Esophagus muscularis mucosa (tissue), 4 donors: ENCODE measurements around the gene CCDC122.

Source experiments
- CTCF ChIP-seq, 3 experiments: fragments of 200-600 bp in 2 of 3; fragments of 450-650 bp in 1 of 3; sonication (generic) in 2 of 3; IDR thresholded peaks; one replicate each; pipeline ENCODE4 v1.5.1; 2017 to 2019; ENCODE audit warnings: antibody characterized with exemption in 3 of 3, mild to moderate bottlenecking in 2 of 3, moderate library complexity in 1 of 3
- EP300 ChIP-seq: sonication (generic); formaldehyde crosslinking; IDR thresholded peaks from one replicate; pipeline ENCODE4 v1.6.1; 2017; ENCODE audit warnings: antibody characterized with exemption
- POLR2A ChIP-seq: fragments of 450-650 bp; IDR thresholded peaks from one replicate; pipeline ENCODE4 v1.6.1; 2017; ENCODE audit warnings: antibody characterized with exemption, moderate library complexity, mild to moderate bottlenecking, low read depth

DNA sequence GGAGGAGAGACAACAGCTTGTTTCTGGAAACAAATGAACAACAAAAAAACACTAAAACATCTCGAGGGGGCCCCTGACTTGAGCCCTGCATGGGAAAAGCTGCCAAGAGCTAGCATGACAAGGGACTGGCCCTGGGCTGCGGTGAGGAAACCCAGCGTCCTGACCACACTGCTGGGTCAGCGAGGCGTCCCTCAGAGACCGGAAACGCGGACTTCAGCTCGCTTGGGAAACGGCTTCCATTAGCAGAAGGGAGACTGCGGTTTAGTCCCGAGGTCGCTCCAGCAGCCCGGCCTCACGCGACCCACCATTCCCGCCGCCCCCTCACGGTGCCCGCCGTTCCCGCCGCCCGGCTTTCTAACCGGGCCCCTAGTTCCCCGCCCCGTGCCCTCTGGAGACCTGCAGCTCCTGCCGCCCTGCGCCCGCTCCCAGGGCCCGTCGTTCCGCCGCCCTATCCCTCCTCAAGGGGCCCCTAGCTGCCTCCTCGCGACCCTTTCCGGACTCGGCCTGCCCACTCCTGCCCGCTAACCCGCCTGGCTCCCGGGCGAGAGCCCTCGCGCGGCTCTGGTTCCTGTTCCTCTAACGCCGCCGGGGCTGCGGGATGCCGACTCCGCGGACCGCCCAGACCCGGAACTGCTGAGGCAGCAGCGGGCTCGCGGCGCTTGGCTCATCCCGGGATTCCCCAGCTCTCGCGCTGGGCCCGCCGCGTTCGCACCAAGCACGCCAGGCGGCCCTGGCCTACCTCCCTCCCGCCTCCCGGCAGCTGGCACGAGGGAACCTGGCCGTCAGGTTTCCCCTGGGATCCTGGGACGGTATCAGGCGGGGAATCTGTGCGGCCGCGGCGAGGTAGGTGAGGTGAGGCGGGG is at the start of gene CCDC122:
- TF ChIP-seq POLR2A: no peak
- TF ChIP-seq EP300: no peak
- peak in 1 of 3 experiments; percentile 6 for TF ChIP-seq CTCF (IDR thresholded peaks at IDR 0.05)
